K562 (cell line): ENCODE data around the gene PRF1. TPM values are rescaled to one million over a fixed set of nuclear protein-coding genes. Genes with fewer than 3 reads are reported as not detected.

ENCODE experiments used
- ATAC-seq: fragments of 200-7000 bp; cut with Tn5 transposase; 3 replicates; pipeline ENCODE4 v1.9.1; 2020; ENCODE audit warnings: moderate library complexity
- BruUV-seq: library from RNA; stranded (reverse); fragments of 400-500 nt; replicated peaks from 2 replicates; lab custom pipeline; 2021; lab: Mats Ljungman, UMichigan
- CTCF ChIA-PET: fragments of 300-600 bp; formaldehyde crosslinking; extraction: SDS; loops from one replicate; lab custom pipeline; 2021; ENCODE audit warnings: low intra/inter-chr PET ratio; lab: Yijun Ruan, JAX
- POLR2A ChIA-PET: fragments of 300-600, 350-650 bp; sonication (Branson Sonifier 250); formaldehyde crosslinking; extraction: SDS; loops from one replicate; lab custom pipeline; 2021; ENCODE audit warnings: antibody characterized with exemption, inconsistent platforms; lab: Yijun Ruan, JAX
- DNase-seq, 4 experiments: peaks; one replicate each; pipeline versions ENCODE4 v3.0.0 to v3.0.0-alpha.2; 2011 to 2018; ENCODE audit warnings: low spot score in 3 of 4, mixed read lengths in 3 of 4; ENCODE audit errors: extremely low read depth in 1 of 4
- FAIRE-seq: peaks from 2 replicates; lab custom pipeline; 2011; peaks lifted over from hg19 to GRCh38; lab: Jason Lieb, UNC
- H2AFZ ChIP-seq: 2 replicates; pipeline ENCODE4 v1.6.0; 2011; ENCODE audit warnings: low read depth, low read length, control low read depth, inconsistent platforms
- H3K27ac ChIP-seq: fragments of 200-600 bp; 3 replicates; pipeline ENCODE4 v1.8.0; 2011; ENCODE audit warnings: low read depth, mild to moderate bottlenecking, control low read depth, inconsistent platforms, low read length, moderate library complexity, mixed read lengths; ENCODE audit errors: extremely low read depth
- H3K27me3 ChIP-seq, 2 experiments: fragments of 300-600 bp in 1 of 2; 2 replicates in 1 of 2; 3 replicates in 1 of 2; pipeline versions ENCODE4 v1.6.0 to v1.8.0; 2011; ENCODE audit warnings: inconsistent platforms in 2 of 2, low read length in 2 of 2, mild to moderate bottlenecking in 1 of 2, mixed read lengths in 1 of 2, moderate library complexity in 1 of 2; ENCODE audit not compliant: control insufficient read depth in 2 of 2, insufficient read depth in 2 of 2
- H3K36me3 ChIP-seq: fragments of 300-600 bp; 3 replicates; pipeline ENCODE4 v1.8.0; 2011; ENCODE audit warnings: mild to moderate bottlenecking, low read length, inconsistent platforms; ENCODE audit not compliant: control insufficient read depth, insufficient read depth
- H3K4me1 ChIP-seq, 2 experiments: fragments of 200-600 bp in 1 of 2; replicated peaks in 1 of 2; 2 replicates in 1 of 2; 3 replicates in 1 of 2; pipeline versions ENCODE4 v1.5.1 to v1.8.0; 2011; ENCODE audit warnings: inconsistent platforms in 2 of 2, low read length in 2 of 2, mild to moderate bottlenecking in 1 of 2, mixed read lengths in 1 of 2, moderate library complexity in 1 of 2; ENCODE audit not compliant: control insufficient read depth in 2 of 2, insufficient read depth in 2 of 2
- H3K4me2 ChIP-seq: 2 replicates; pipeline ENCODE4 v1.6.1; 2011; ENCODE audit warnings: low read length, control low read depth, inconsistent platforms, mixed read lengths; ENCODE audit not compliant: insufficient read depth
- H3K4me3 ChIP-seq: fragments of 200-600 bp; sonication (generic), shearing (Covaris generic); 2 replicates; pipeline ENCODE4 v1.5.1; 2016; ENCODE audit warnings: control low read depth, inconsistent platforms
- H3K79me2 ChIP-seq: fragments of 200-600 bp; 3 replicates; pipeline ENCODE4 v1.8.0; 2011; ENCODE audit warnings: low read length, inconsistent platforms; ENCODE audit not compliant: control insufficient read depth, insufficient read depth
- H3K9ac ChIP-seq, 2 experiments: 2 replicates each; pipeline versions ENCODE4 v1.6.0 to v1.6.1; 2011; ENCODE audit warnings: low read depth in 2 of 2, low read length in 2 of 2, control low read depth in 1 of 2, inconsistent platforms in 1 of 2, mild to moderate bottlenecking in 1 of 2, mixed read lengths in 1 of 2; ENCODE audit not compliant: insufficient read depth in 1 of 2
- H3K9me1 ChIP-seq: one replicate; pipeline ENCODE4 v1.6.0; 2011; ENCODE audit warnings: inconsistent platforms, mild to moderate bottlenecking, low read length, moderate library complexity; ENCODE audit not compliant: control insufficient read depth, insufficient read depth
- H3K9me3 ChIP-seq: replicated peaks from 2 replicates; pipeline ENCODE4 v1.5.1; 2011; ENCODE audit warnings: low read depth, low read length, inconsistent platforms; ENCODE audit not compliant: control insufficient read depth, insufficient read depth
- H4K20me1 ChIP-seq: replicated peaks from 2 replicates; pipeline ENCODE4 v1.6.1; 2011; ENCODE audit warnings: low read length, inconsistent platforms, mixed read lengths; ENCODE audit not compliant: control insufficient read depth, insufficient read depth
- CC2D1A ChIP-seq: fragments of 450-650 bp; IDR thresholded peaks from 2 replicates; pipeline ENCODE4 v1.6.1; 2017; ENCODE audit warnings: mild to moderate bottlenecking
- DDX20 ChIP-seq: fragments of 450-650 bp; IDR thresholded peaks from 2 replicates; pipeline ENCODE4 v1.6.1; 2016; ENCODE audit warnings: missing genetic modification characterization, low read depth, mild to moderate bottlenecking, missing compliant biosample characterization, moderate library complexity
- HCFC1 ChIP-seq: IDR thresholded peaks from 2 replicates; pipeline ENCODE4 v1.6.1; 2012; ENCODE audit warnings: low read depth, low read length, improper control_type of control experiment
- HNRNPUL1 ChIP-seq: fragments of 200-400 bp; formaldehyde crosslinking; IDR thresholded peaks from 2 replicates; pipeline ENCODE4 v1.6.1; 2017; ENCODE audit warnings: low read length
- JUN ChIP-seq, 2 experiments: sonication (generic) in 1 of 2; formaldehyde crosslinking in 1 of 2; IDR thresholded peaks; 2 replicates each; pipeline versions ENCODE4 v1.6.1 to v1.8.0; 2012 to 2022; ENCODE audit warnings: borderline replicate concordance in 2 of 2, mild to moderate bottlenecking in 2 of 2, improper control_type of control experiment in 1 of 2, low read depth in 1 of 2, low read length in 1 of 2, missing genetic modification reagents in 1 of 2
- KAT7 ChIP-seq: sonication (generic); formaldehyde crosslinking; IDR thresholded peaks from 2 replicates; pipeline ENCODE4 v1.8.0; 2022; ENCODE audit warnings: missing genetic modification reagents, mild to moderate bottlenecking, borderline replicate concordance
- L3MBTL2 ChIP-seq: fragments of 450-650 bp; IDR thresholded peaks from 2 replicates; pipeline ENCODE4 v1.6.1; 2016; ENCODE audit warnings: mild to moderate bottlenecking, moderate library complexity
- NCOA6 ChIP-seq: fragments of 450-650 bp; IDR thresholded peaks from 2 replicates; pipeline ENCODE4 v1.6.1; 2017; ENCODE audit warnings: mild to moderate bottlenecking
- PRMT5 ChIP-seq: sonication (generic); formaldehyde crosslinking; IDR thresholded peaks from 2 replicates; pipeline ENCODE4 v1.5.0; 2020; ENCODE audit warnings: missing genetic modification reagents
- RNF2 ChIP-seq: sonication (generic); IDR thresholded peaks from 2 replicates; pipeline ENCODE4 v1.6.1; 2016
- WGBS: fragments of 100-300 bp; shearing (Covaris generic); methylation state at CpG from one replicate; pipeline ENCODE4 v1.1.6; 2016; ENCODE audit warnings: low coverage, mixed read lengths; ENCODE audit not compliant: insufficient coverage; ENCODE audit errors: missing lambda C conversion rate; 5-methylcytosine and 5-hydroxymethylcytosine counted together
- in situ Hi-C: fragments of 300-500 bp; cut with MboI; formaldehyde crosslinking; loops from 4 replicates; pipeline ENCODE4 v1.15.0; 2018; ENCODE audit warnings: inconsistent platforms, mixed read lengths
- intact Hi-C: fragments of 100-400 bp; cut with micrococcal nuclease; formaldehyde crosslinking; loops from 2 replicates; pipeline ENCODE4 v1.14.2; 2022
- polyA plus RNA-seq, 8 experiments: library from polyadenylated mRNA; depleted of rRNA in 4 of 8; stranded (reverse) in 5 of 8; unstranded in 3 of 8; fragments of >200 nt; fragmentation: Nextera tagmentation in 2 of 8; fragmentation: Illumina TruSeq in 1 of 8; extraction: Ambion mirVana in 2 of 8; extraction: Trizol in 1 of 8; gene quantifications; 2 replicates each; pipeline versions ENCODE4 v1.2.1 to v1.2.3, GENCODE V29; 2011 to 2014; ENCODE audit warnings: inconsistent platforms in 1 of 8, missing spikeins in 1 of 8
- total RNA-seq, 7 experiments: library from RNA; depleted of rRNA in 6 of 7; stranded (reverse); fragments of >200 nt in 6 of 7; fragmentation: Illumina TruSeq in 2 of 7; extraction: Trizol in 2 of 7; gene quantifications; 2 replicates each; pipeline versions ENCODE4 v1.2.1 to v1.2.3, GENCODE V29; 2011 to 2021; ENCODE audit warnings: low replicate concordance in 1 of 7
- TF ChIP-seq, protein P1 (sequence below): conservative IDR thresholded peaks from 2 replicates; pipeline ENCODE4 v1.6.1; 2011; ENCODE audit warnings: low read depth, mild to moderate bottlenecking, low read length; ENCODE audit not compliant: control insufficient read depth
- TF ChIP-seq, protein P2 (sequence below): fragments of 450-650 bp; IDR thresholded peaks from 2 replicates; pipeline ENCODE4 v1.6.1; 2016
- TF ChIP-seq, protein P3 (sequence below): fragments of 450-650 bp; conservative IDR thresholded peaks from 2 replicates; pipeline ENCODE4 v1.6.1; 2016; ENCODE audit warnings: missing genetic modification characterization, low read depth, mild to moderate bottlenecking, control low read depth, missing compliant biosample characterization
- TF ChIP-seq, protein P4 (sequence below): fragments of 250-450 bp; sonication (Bioruptor Pico); IDR thresholded peaks from 2 replicates; pipeline ENCODE4 v1.5.0; 2021; ENCODE audit warnings: mild to moderate bottlenecking, borderline replicate concordance

Gene PRF1
- total and polyA plus RNA-seq, 9 of the 15 experiments (the other 6 are each of a cell fraction or from before 2014, with no cell fraction given), result 3.8 to 8.6 (median 6.3) TPM

- TF ChIP-seq KAT7 (CRISPR knock-in tag), result peak; percentile 80; the same call in 1 of the 2 replicates
- TF ChIP-seq, protein P1, sequence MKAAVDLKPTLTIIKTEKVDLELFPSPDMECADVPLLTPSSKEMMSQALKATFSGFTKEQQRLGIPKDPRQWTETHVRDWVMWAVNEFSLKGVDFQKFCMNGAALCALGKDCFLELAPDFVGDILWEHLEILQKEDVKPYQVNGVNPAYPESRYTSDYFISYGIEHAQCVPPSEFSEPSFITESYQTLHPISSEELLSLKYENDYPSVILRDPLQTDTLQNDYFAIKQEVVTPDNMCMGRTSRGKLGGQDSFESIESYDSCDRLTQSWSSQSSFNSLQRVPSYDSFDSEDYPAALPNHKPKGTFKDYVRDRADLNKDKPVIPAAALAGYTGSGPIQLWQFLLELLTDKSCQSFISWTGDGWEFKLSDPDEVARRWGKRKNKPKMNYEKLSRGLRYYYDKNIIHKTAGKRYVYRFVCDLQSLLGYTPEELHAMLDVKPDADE, result no peak
- no peak for TF ChIP-seq HCFC1
- no peak for TF ChIP-seq CC2D1A
- TF ChIP-seq NCOA6, result no peak
- TF ChIP-seq, protein P2, sequence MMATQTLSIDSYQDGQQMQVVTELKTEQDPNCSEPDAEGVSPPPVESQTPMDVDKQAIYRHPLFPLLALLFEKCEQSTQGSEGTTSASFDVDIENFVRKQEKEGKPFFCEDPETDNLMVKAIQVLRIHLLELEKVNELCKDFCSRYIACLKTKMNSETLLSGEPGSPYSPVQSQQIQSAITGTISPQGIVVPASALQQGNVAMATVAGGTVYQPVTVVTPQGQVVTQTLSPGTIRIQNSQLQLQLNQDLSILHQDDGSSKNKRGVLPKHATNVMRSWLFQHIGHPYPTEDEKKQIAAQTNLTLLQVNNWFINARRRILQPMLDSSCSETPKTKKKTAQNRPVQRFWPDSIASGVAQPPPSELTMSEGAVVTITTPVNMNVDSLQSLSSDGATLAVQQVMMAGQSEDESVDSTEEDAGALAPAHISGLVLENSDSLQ, result peak; percentile 87
Measured at GRCh38 chr10:70600512-70601395, 1.8 kb downstream of the PRF1 start (continued).

GRCh38 chr10:70599791-70600190 lies 2.8 kb downstream of the PRF1 start:
- H4K20me1 ChIP-seq, result no peaks in the 10 kb centered on the region
- FAIRE-seq, result no peak
- TF ChIP-seq RNF2 (no peak), HNRNPUL1 (no peak), L3MBTL2 (no peak), DDX20 (tag) (no peak), JUN (IDR thresholded peaks at IDR 0.05; ENCODE audit: borderline replicate concordance, low read depth, low read length) (no peak), JUN (CRISPR knock-in tag; IDR thresholded peaks at IDR 0.05; ENCODE audit: borderline replicate concordance) (no peak), PRMT5 (CRISPR knock-in tag) (no peak)
- TF ChIP-seq, protein P3, sequence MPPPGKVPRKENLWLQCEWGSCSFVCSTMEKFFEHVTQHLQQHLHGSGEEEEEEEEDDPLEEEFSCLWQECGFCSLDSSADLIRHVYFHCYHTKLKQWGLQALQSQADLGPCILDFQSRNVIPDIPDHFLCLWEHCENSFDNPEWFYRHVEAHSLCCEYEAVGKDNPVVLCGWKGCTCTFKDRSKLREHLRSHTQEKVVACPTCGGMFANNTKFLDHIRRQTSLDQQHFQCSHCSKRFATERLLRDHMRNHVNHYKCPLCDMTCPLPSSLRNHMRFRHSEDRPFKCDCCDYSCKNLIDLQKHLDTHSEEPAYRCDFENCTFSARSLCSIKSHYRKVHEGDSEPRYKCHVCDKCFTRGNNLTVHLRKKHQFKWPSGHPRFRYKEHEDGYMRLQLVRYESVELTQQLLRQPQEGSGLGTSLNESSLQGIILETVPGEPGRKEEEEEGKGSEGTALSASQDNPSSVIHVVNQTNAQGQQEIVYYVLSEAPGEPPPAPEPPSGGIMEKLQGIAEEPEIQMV, result no peak
- TF ChIP-seq, protein P4, sequence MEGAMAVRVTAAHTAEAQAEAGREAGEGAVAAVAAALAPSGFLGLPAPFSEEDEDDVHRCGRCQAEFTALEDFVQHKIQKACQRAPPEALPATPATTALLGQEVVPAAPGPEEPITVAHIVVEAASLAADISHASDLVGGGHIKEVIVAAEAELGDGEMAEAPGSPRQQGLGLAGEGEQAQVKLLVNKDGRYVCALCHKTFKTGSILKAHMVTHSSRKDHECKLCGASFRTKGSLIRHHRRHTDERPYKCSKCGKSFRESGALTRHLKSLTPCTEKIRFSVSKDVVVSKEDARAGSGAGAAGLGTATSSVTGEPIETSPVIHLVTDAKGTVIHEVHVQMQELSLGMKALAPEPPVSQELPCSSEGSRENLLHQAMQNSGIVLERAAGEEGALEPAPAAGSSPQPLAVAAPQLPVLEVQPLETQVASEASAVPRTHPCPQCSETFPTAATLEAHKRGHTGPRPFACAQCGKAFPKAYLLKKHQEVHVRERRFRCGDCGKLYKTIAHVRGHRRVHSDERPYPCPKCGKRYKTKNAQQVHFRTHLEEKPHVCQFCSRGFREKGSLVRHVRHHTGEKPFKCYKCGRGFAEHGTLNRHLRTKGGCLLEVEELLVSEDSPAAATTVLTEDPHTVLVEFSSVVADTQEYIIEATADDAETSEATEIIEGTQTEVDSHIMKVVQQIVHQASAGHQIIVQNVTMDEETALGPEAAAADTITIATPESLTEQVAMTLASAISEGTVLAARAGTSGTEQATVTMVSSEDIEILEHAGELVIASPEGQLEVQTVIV (CRISPR knock-in tag), result no peak

More at GRCh38 chr10:70599791-70600190, 2.8 kb downstream of the PRF1 start:
- ChIA-PET CTCF (no interaction called here), POLR2A (interaction anchor here (1.1 kb wide), 1 partner anchor 32 kb away, joined by 3 read pairs; no protein-coding TSS in a partner anchor)
- Histone ChIP-seq H3K9me3 (no peaks in the 10 kb centered on the region), H3K9ac (peak overlapping the region in 1 of 2 experiments; percentile 72; a peak in 1 of 4 replicates), H3K4me1 (peaks cover 80 to 83% of the 10 kb centered on the region in 2 experiments), H3K36me3 (no peaks in the 10 kb centered on the region), H3K27ac (no peak overlapping the region), H3K9me1 (no peaks in the 10 kb centered on the region), H3K79me2 (no peaks in the 10 kb centered on the region; the same call in 2 of the 3 replicates), H3K4me3 (no peak overlapping the region), H3K27me3 (no peaks in the 10 kb centered on the region), H3K4me2 (no peak overlapping the region; the same call in 1 of the 2 replicates), H2AFZ (peak overlapping the region; percentile 10; the same call in 1 of the 2 replicates)
- 84% methylated on average over 4 of the region's 4 CpGs for WGBS
- in situ Hi-C loops, result no loop called here
- intact Hi-C loops, result no loop called here
- DNase-seq, result no peak
- no peak for ATAC-seq
- no TSS peak for BruUV-seq
